GM19240 (cell line): ENCODE data around the gene PRSS21.

ENCODE experiments used
- DNase-seq: peaks from one replicate; pipeline ENCODE4 v3.0.0; 2011; ENCODE audit warnings: low spot score; ENCODE audit not compliant: insufficient read length

Gene PRSS21

DNA sequence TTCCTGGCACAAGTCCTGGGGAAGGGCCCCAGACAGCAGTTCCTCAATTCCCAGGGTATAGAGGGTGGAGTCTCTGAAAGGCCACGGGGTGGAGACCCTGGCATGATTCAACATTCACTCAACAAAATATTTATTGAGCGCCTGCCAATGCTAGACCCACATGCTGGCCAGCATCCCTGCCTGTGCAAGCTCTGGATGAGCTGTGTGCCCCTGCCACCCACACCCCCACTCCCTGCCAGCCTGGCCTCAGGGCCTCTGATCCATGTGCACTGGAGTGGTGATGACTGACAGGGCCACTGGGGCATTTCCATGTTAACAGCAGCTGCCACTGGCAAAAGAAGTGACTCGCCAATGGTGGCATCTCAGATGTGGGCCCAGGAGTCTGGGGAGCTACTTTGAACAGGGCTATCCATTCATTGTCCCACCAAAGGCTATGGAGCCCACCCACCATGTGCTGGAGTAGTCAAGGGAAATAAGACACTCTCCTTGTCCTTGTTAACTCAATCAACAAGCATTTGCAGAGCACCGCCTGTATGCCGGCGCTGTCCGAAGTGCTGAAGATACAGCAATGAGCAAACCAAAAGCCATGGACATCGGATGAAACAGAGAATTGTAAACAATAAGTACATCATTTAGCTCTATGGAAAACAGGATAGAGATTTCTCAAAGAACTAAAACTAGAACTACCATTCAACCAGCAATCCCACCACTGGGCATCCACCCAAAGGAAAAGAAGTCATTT lies 44.0 kb downstream of the PRSS21 start:
- no peak for DNase-seq

GRCh38 chr16:2865651-2866050 lies 48.6 kb downstream of the PRSS21 start:
- no peak for DNase-seq

DNA sequence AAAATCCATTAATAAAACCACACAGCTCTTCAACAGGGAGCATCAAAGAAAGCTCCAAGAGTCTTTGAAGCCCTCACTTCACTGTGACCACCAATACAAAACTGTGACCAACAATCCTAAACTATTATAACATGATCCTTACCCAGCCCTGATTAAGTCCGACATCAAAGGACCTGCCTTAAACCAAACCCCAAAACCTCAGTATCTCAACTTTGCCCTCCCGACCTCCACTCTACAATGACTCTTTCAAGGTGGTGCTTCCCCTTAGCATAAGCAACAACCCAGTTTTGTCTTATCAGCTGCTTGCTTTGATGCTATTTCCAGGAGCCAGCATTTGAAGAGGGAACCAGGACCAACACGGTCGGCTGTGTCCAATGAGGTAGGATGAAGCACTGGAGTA lies 49.4 kb downstream of the PRSS21 start:
- no peak for DNase-seq

DNA sequence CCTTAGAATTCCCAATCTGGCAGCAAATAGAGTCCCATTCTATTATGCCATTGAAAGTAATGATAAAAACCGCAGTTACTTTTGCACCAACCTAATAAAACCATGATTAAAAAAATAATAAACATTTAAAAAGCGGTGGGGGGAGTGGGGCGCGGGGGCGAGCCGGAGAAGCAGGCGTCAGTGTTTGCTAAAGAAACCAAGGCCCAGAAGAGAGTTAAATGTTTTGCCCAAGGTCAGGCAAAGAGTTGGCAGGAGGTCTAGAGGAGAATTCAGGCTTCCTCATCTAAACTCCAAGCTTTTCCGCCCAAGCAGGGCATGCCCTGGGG lies 50.6 kb downstream of the PRSS21 start:
- DNase-seq: no peak

GRCh38 chr16:2867987-2868789 lies 51.2 kb downstream of the PRSS21 start:
- peak; percentile 99 for DNase-seq
